ENCODE data around the gene ENGASE. TPM values are rescaled to one million over a fixed set of nuclear protein-coding genes. Genes with fewer than 3 reads are reported as not detected.

The ENGASE gene
- total RNA-seq, 1 experiment from 2014 or later = 50.0 TPM

- no TSS peak for BruUV-seq (replicated peaks)
- peak overlapping the region; percentile 37 for H3K27ac Mint-ChIP-seq (ENCODE audit: unreplicated experiment)
- Histone ChIP-seq H3K9me3 (no peaks in the 10 kb centered on the region), H3K27me3 (replicated peaks; ENCODE audit: control insufficient read depth, insufficient read depth, low read length) (no peaks in the 10 kb centered on the region), H3K36me3 (ENCODE audit: control insufficient read depth, insufficient read depth, low read length) (peaks cover 1% of the 10 kb centered on the region; the same call in 1 of the 2 replicates), H3K4me3 (ENCODE audit: low read depth, low read length) (no peak overlapping the region), H3K4me1 (no peaks in the 10 kb centered on the region)
- CTCF ChIA-PET = no interaction called here
- no peak for DNase-seq
- no peaks in the 10 kb centered on the region for H3K4me1 Mint-ChIP-seq (ENCODE audit: low read depth, unreplicated experiment)
- no peak overlapping the region for H3K4me3 Mint-ChIP-seq (ENCODE audit: unreplicated experiment)
- intact Hi-C loops (cut with micrococcal nuclease; ENCODE audit: unreplicated experiment) = no loop called here
- H3K9me3 Mint-ChIP-seq (ENCODE audit: unreplicated experiment) = no peaks in the 10 kb centered on the region
- H3K36me3 Mint-ChIP-seq (ENCODE audit: insufficient read depth, unreplicated experiment) = peaks cover 13% of the 10 kb centered on the region
- no peaks in the 10 kb centered on the region for H3K27me3 Mint-ChIP-seq (ENCODE audit: insufficient read depth, unreplicated experiment)
- POLR2A ChIA-PET = no interaction called here
- no peak for TF ChIP-seq CTCF (IDR thresholded peaks at IDR 0.05; ENCODE audit: insufficient read depth in 1 of 2, low read depth in 1 of 2, low read length in 1 of 2, severe bottlenecking in 1 of 2, unreplicated experiment in 1 of 2)
Observed at GRCh38 chr17:79090443-79091225, 16.0 kb downstream of the ENGASE start.

GRCh38 chr17:79091226-79091670 lies 16.6 kb downstream of the ENGASE start:
- ChIA-PET CTCF (no interaction called here), POLR2A (no interaction called here)
- Histone ChIP-seq H3K36me3 (ENCODE audit: control insufficient read depth, insufficient read depth, low read length) (peaks cover 1% of the 10 kb centered on the region; the same call in 1 of the 2 replicates), H3K4me3 (ENCODE audit: low read depth, low read length) (no peak overlapping the region), H3K27me3 (replicated peaks; ENCODE audit: control insufficient read depth, insufficient read depth, low read length) (no peaks in the 10 kb centered on the region), H3K9me3 (no peaks in the 10 kb centered on the region), H3K4me1 (no peaks in the 10 kb centered on the region)
- H3K4me1 Mint-ChIP-seq (ENCODE audit: low read depth, unreplicated experiment) = no peaks in the 10 kb centered on the region
- no peaks in the 10 kb centered on the region for H3K27me3 Mint-ChIP-seq (ENCODE audit: insufficient read depth, unreplicated experiment)
- H3K27ac Mint-ChIP-seq (ENCODE audit: unreplicated experiment) = no peak overlapping the region
- no peak overlapping the region for H3K4me3 Mint-ChIP-seq (ENCODE audit: unreplicated experiment)
- DNase-seq = no peak
- TF ChIP-seq CTCF (IDR thresholded peaks at IDR 0.05; ENCODE audit: insufficient read depth in 1 of 2, low read depth in 1 of 2, low read length in 1 of 2, severe bottlenecking in 1 of 2, unreplicated experiment in 1 of 2) = no peak
- H3K9me3 Mint-ChIP-seq (ENCODE audit: unreplicated experiment) = no peaks in the 10 kb centered on the region
- H3K36me3 Mint-ChIP-seq (ENCODE audit: insufficient read depth, unreplicated experiment) = peaks cover 13% of the 10 kb centered on the region
- BruUV-seq (replicated peaks) = no TSS peak
- intact Hi-C loops (cut with micrococcal nuclease; ENCODE audit: unreplicated experiment) = no loop called here

- no peak for DNase-seq
- intact Hi-C loops (cut with micrococcal nuclease; ENCODE audit: unreplicated experiment) = no loop called here
- H3K27me3 Mint-ChIP-seq (ENCODE audit: insufficient read depth, unreplicated experiment) = peaks cover under 1% of the 10 kb centered on the region
- H3K9me3 Mint-ChIP-seq (ENCODE audit: unreplicated experiment) = no peaks in the 10 kb centered on the region
- no peak overlapping the region for H3K4me3 Mint-ChIP-seq (ENCODE audit: unreplicated experiment)
- no peaks in the 10 kb centered on the region for H3K9me3 ChIP-seq
- no peak for TF ChIP-seq CTCF (IDR thresholded peaks at IDR 0.05; ENCODE audit: insufficient read depth in 1 of 2, low read depth in 1 of 2, low read length in 1 of 2, severe bottlenecking in 1 of 2, unreplicated experiment in 1 of 2)
- H3K27ac Mint-ChIP-seq (ENCODE audit: unreplicated experiment) = no peak overlapping the region
- no peak overlapping the region for H3K4me3 ChIP-seq (ENCODE audit: low read depth, low read length)
- CTCF ChIA-PET = interaction anchor here (1.0 kb wide), 1 partner anchor 308 kb away, joined by 3 read pairs; no protein-coding TSS in a partner anchor
- H3K4me1 Mint-ChIP-seq (ENCODE audit: low read depth, unreplicated experiment) = no peaks in the 10 kb centered on the region
- no peaks in the 10 kb centered on the region; the same call in 1 of the 2 replicates for H3K4me1 ChIP-seq
- BruUV-seq (replicated peaks) = no TSS peak
- peaks cover 8% of the 10 kb centered on the region for H3K36me3 Mint-ChIP-seq (ENCODE audit: insufficient read depth, unreplicated experiment)
- H3K27me3 ChIP-seq (replicated peaks; ENCODE audit: control insufficient read depth, insufficient read depth, low read length) = no peaks in the 10 kb centered on the region
- POLR2A ChIA-PET = no interaction called here
- no peaks in the 10 kb centered on the region for H3K36me3 ChIP-seq (ENCODE audit: control insufficient read depth, insufficient read depth, low read length)
Observed at GRCh38 chr17:79092567-79092966, 17.9 kb downstream of the ENGASE start.
